H1 (cell line): Measurements from ENCODE around the gene MYH3. TPM values are rescaled to one million over a fixed set of nuclear protein-coding genes. Genes with fewer than 3 reads are reported as not detected.

Experiments used
- ATF3 ChIP-seq: IDR thresholded peaks from 2 replicates; pipeline ENCODE4 v1.6.1; 2011; ENCODE audit warnings: low read depth, mild to moderate bottlenecking, low read length; ENCODE audit not compliant: insufficient read depth
- CEBPB ChIP-seq: IDR thresholded peaks from 2 replicates; pipeline ENCODE4 v1.6.1; 2012; ENCODE audit warnings: low read depth, low read length
- CTCF ChIP-seq, 3 experiments: IDR thresholded peaks; 1 replicate in 2 of 3; 2 replicates in 1 of 3; pipeline versions ENCODE4 v1.5.1 to v1.6.1; 2011; ENCODE audit warnings: low read length in 3 of 3, mild to moderate bottlenecking in 3 of 3, inconsistent platforms in 2 of 3, low read depth in 1 of 3, moderate library complexity in 1 of 3; ENCODE audit not compliant: insufficient read depth in 1 of 3; ENCODE audit errors: control extremely low read depth in 1 of 3
- EGR1 ChIP-seq: IDR thresholded peaks from 2 replicates; pipeline ENCODE4 v1.6.1; 2011; ENCODE audit warnings: low read depth, low read length, borderline replicate concordance
- NRF1 ChIP-seq: IDR thresholded peaks from 2 replicates; pipeline ENCODE4 v1.6.1; 2011; ENCODE audit warnings: mild to moderate bottlenecking, low read depth, low read length, improper control_type of control experiment
- SAP30 ChIP-seq: fragments of 300-600 bp; sonication (generic); IDR thresholded peaks from 2 replicates; pipeline ENCODE4 v1.7.1; 2012; ENCODE audit warnings: low read length, moderate library complexity, mild to moderate bottlenecking, inconsistent platforms; ENCODE audit not compliant: insufficient read depth, insufficient replicate concordance
- polyA plus RNA-seq, 7 experiments: library from polyadenylated mRNA; depleted of rRNA in 3 of 7; stranded (reverse) in 5 of 7; unstranded in 2 of 7; fragments of >200 nt in 5 of 7; fragments of 200-250 nt in 2 of 7; gene quantifications; 1 replicate in 5 of 7; 2 replicates in 1 of 7; 4 replicates in 1 of 7; pipeline versions ENCODE4 v1.2.1 to v1.2.3, GENCODE V29; 2011 to 2013; ENCODE audit warnings: missing spikeins in 2 of 7, mixed read lengths in 2 of 7
- total RNA-seq: library from RNA; stranded (reverse); fragmentation: NEBNext Ultra II Directional; extraction: Animal tissue kit (Norgen Biotek cat#: 25700); gene quantifications from 2 replicates; pipeline ENCODE4 v1.2.1, GENCODE V29; 2021
- TF ChIP-seq, protein P1 (sequence below): fragments of 300-600 bp; sonication (generic); IDR thresholded peaks from 2 replicates; pipeline ENCODE4 v1.7.1; 2012; ENCODE audit warnings: low read length, moderate library complexity, mild to moderate bottlenecking, inconsistent platforms; ENCODE audit not compliant: insufficient replicate concordance

MYH3 gene
- total and polyA plus RNA-seq, 2 of the 8 experiments (the other 6 are each of a cell fraction or from before 2014, with no cell fraction given), result 0.65 to 1.8 TPM

GRCh38 chr17:10616502-10617119 is 40.5 kb downstream of the MYH3 start (continued):
- TF ChIP-seq, protein P1, sequence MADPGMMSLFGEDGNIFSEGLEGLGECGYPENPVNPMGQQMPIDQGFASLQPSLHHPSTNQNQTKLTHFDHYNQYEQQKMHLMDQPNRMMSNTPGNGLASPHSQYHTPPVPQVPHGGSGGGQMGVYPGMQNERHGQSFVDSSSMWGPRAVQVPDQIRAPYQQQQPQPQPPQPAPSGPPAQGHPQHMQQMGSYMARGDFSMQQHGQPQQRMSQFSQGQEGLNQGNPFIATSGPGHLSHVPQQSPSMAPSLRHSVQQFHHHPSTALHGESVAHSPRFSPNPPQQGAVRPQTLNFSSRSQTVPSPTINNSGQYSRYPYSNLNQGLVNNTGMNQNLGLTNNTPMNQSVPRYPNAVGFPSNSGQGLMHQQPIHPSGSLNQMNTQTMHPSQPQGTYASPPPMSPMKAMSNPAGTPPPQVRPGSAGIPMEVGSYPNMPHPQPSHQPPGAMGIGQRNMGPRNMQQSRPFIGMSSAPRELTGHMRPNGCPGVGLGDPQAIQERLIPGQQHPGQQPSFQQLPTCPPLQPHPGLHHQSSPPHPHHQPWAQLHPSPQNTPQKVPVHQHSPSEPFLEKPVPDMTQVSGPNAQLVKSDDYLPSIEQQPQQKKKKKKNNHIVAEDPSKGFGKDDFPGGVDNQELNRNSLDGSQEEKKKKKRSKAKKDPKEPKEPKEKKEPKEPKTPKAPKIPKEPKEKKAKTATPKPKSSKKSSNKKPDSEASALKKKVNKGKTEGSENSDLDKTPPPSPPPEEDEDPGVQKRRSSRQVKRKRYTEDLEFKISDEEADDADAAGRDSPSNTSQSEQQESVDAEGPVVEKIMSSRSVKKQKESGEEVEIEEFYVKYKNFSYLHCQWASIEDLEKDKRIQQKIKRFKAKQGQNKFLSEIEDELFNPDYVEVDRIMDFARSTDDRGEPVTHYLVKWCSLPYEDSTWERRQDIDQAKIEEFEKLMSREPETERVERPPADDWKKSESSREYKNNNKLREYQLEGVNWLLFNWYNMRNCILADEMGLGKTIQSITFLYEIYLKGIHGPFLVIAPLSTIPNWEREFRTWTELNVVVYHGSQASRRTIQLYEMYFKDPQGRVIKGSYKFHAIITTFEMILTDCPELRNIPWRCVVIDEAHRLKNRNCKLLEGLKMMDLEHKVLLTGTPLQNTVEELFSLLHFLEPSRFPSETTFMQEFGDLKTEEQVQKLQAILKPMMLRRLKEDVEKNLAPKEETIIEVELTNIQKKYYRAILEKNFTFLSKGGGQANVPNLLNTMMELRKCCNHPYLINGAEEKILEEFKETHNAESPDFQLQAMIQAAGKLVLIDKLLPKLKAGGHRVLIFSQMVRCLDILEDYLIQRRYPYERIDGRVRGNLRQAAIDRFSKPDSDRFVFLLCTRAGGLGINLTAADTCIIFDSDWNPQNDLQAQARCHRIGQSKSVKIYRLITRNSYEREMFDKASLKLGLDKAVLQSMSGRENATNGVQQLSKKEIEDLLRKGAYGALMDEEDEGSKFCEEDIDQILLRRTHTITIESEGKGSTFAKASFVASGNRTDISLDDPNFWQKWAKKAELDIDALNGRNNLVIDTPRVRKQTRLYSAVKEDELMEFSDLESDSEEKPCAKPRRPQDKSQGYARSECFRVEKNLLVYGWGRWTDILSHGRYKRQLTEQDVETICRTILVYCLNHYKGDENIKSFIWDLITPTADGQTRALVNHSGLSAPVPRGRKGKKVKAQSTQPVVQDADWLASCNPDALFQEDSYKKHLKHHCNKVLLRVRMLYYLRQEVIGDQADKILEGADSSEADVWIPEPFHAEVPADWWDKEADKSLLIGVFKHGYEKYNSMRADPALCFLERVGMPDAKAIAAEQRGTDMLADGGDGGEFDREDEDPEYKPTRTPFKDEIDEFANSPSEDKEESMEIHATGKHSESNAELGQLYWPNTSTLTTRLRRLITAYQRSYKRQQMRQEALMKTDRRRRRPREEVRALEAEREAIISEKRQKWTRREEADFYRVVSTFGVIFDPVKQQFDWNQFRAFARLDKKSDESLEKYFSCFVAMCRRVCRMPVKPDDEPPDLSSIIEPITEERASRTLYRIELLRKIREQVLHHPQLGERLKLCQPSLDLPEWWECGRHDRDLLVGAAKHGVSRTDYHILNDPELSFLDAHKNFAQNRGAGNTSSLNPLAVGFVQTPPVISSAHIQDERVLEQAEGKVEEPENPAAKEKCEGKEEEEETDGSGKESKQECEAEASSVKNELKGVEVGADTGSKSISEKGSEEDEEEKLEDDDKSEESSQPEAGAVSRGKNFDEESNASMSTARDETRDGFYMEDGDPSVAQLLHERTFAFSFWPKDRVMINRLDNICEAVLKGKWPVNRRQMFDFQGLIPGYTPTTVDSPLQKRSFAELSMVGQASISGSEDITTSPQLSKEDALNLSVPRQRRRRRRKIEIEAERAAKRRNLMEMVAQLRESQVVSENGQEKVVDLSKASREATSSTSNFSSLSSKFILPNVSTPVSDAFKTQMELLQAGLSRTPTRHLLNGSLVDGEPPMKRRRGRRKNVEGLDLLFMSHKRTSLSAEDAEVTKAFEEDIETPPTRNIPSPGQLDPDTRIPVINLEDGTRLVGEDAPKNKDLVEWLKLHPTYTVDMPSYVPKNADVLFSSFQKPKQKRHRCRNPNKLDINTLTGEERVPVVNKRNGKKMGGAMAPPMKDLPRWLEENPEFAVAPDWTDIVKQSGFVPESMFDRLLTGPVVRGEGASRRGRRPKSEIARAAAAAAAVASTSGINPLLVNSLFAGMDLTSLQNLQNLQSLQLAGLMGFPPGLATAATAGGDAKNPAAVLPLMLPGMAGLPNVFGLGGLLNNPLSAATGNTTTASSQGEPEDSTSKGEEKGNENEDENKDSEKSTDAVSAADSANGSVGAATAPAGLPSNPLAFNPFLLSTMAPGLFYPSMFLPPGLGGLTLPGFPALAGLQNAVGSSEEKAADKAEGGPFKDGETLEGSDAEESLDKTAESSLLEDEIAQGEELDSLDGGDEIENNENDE, result no peak
- TF ChIP-seq ATF3 (no peak), NRF1 (no peak), SAP30 (no peak), EGR1 (no peak), CTCF (IDR thresholded peaks at IDR 0.05; ENCODE audit: control extremely low read depth in 1 of 3, insufficient read depth in 1 of 3, low read depth in 1 of 3, low read length in 3 of 3) (peak; percentile 95 to 99 (median 98)), CEBPB (no peak; the same call in 1 of the 2 replicates)
